Activated CD4-positive, alpha-beta T cell treated with anti-CD3 and anti-CD28 coated beads, Interleukin-2, amount 50 U/mL, for 24 hours (primary cell): ENCODE data around the gene DNAJC5G.
"Not testable (repeated sequence)": the region's sequence is repeated elsewhere in the genome, so short reads cannot be mapped to it uniquely, and the experiment has no call there.

ENCODE experiments used
- DNase-seq, 2 donors: peaks; one replicate each; pipeline ENCODE4 v3.0.0-alpha.2; 2020; ENCODE audit warnings: low read depth in 1 of 2, low spot score in 1 of 2

The DNAJC5G gene

DNA sequence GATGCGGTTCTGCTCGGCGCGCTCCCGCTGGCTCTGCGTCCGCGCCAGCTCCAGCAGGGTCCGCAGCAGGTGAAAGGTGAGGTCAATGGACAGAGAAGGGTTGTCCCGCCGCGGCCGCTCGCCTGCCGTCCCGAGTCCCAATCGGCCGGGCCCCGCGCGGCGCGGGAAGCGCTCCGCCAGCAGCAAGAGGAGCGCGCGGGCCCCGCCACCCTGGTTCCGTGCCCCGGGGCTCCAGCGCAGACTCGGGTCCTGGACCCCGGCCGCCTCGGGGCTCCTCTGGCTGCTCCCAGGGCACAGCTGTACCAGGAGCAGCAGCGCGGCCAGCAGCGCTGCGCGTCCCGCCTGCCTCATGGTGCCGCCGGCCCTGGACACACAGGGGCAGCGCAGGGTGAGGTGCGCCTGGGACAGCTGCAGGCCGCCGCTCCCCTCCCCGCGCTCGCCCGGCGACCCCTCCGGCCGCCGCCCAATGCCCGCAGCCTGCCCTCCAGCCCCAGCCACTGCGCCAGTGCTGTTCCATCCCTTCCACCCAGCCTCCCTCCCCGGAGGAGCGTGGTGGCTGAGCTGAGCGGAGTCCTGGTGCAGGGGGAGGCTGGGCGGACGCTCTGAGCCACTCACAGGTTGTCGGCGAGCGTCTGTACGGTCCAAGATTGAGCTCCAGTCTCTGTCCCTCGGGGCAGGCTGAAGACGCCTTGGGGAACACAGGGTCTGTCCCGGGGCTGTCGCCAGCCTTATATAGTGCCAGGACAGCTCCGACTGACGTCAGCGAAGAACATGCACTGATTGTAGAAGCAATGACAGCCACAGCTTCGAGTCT, 32.5 kb downstream of the DNAJC5G start:
- DNase-seq = no peak

DNA sequence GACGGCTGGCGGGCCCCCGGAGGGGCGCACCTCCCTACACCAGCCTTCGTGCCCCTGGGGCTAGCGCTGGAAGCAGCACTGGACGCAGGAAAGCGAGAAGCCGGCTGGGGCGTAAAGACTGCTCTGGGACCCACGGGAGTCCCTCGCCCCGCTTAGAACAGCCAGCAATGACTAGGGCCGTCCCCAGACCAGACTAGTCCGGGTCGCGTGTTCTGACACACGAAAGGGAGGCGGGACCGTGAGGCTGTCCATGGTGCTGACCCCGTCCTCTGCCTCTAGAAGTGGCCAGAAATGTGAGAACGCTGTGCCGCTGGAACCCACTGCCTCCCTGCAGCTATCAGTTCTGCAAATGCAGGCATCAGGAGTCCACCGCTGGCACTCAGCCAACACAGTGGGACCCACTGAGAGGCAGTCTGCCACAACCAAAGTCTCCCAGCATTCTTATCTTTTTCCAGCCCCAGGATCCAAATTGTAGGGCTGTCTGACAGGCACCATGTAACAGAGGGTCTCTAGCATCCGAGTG, 33.2 kb downstream of the DNAJC5G start, which contains the start of gene UCN:
TSS of gene UCN (minus strand) at position 87 of the 523 bp plus-strand sequence. CDS start 550 bp downstream, outside the sequence.
- no peak for DNase-seq

DNA sequence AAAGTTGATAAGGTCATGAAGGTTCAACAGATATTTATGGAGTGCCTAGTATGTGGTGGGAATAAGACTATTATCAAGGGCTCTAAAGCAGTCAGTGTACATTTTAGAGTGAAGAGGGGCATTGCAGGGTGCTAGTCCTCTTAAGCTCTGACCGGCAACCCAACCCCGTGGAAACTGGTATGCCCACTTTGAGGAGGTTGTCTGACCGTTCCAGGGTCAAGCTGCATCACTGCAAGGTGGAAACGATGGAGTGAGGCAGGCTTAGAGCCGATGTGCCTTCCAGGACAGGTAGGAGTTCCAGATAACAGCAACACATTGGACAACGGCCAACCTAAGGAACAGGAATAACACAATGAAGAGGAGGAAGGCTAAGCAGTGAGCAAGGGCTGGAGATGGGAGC, 34.4 kb downstream of the DNAJC5G start:
- no peak for DNase-seq

DNA sequence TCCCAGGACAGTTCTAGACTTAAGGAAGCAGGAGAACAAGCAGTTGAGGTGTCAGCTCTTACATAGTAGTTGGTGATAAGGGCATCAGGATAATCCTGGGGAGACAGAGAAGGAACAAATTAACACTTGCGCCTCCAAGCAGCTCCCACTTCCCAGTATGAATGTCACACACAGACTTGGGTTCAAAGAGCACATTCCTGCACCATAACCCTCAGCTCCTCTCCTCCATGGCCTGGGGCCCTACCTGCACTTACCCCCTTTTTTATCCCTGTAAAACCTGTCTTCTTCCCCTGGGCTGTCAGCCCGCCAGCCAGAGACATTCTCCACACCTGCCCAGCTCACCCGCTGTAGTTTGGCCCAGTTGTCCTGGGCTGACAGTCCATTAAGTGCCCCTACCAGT, 36.9 kb downstream of the DNAJC5G start:
- DNase-seq = no peak

DNA sequence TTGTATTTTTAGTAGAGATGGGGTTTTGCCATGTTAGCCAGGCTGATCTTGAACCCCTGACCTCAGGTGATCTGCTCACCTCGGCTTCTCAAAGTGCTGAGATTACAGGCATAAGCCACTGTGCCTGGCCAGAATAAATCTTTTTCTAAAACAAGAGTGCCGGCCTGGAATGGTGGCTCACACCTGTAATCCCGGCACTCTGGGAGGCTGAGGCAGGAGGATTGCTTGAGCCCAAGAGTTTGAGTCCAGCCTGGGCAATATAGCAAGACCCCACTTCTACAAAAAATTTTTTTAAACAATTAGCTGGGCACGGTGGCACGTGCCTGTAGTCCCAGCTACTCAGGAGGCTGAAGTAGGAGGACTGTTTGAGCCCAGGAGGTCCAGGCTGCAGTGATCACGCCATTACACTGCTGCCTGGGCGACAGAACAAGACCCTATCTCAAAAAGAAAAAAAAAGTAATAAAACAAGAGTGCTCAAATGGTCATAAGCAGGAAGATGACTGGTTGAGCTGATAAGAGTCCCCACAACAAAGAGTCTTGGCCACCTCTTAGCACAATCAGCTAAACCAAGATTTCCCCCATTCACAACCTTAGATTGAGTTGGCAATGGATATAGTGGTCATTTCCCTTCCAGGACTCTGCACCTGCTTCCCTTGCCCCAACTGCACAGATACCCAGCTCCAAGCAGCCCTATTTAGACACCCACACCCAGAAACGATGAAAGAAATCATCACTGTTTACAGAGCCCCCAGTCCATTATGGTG, 38.8 kb downstream of the DNAJC5G start:
- no peak for DNase-seq

DNA sequence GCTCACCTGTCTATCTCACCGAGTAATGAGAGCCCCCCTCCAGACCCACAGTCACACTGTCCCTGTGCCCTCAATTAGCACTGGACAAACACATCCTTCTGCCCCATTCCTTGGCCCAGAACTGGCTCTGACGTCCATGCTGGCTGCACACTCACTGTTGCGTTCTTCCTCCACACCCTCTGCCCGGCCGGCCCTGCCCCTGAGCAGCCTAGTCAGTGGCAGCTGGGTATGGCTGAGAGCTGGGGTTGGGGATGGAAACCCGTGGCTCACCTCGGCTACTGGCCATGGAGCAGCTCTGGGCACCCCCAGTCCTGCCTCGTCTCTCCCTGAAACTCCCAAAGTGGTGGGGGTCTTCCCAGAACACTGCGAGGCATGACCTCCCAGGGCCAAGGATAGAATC, 39.5 kb downstream of the DNAJC5G start:
- DNase-seq = no peak

DNA sequence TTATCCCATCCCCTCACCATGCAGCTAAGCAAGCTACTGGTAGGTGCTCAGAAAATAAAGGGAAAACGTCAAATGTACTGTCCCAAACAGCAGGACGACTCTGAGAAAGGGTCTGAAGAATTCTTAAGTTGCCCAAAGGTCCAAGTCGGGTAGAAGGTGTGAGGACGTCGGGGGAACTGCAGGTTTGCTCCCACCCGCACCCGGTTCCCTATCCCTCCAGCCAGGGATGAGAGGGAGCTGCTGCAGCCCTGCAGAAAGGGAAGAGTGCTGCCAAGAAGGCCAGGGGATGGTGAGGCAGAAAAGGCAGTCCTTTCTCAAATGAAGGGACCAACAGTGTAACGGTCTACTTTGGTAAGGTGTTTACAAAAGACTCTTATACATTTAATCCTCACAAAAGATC, 39.9 kb downstream of the DNAJC5G start:
- no peak for DNase-seq

GRCh38 chr2:27316655-27317412, 41.6 kb downstream of the DNAJC5G start:
- no peak for DNase-seq

DNA sequence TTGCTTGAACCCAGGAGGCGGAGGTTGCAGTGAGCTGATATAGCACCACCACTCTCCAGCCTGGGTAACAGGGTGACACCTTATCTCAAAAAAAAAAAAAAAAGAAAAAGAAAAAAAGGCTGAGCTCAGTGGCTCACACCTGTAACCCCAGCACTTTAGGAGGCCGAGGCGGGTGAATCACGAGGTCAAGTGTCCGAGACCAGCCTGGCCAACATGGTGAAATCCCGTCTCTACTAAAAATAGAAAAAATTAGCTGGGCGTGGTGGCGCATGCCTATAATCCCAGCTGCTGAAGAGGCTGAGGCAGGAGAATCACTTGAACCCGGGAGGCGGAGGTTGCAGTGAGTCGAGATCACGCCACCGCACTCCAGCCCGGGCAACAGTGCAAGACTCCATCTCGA, 44.6 kb downstream of the DNAJC5G start:
- not testable (repeated sequence) for DNase-seq

GRCh38 chr2:27320958-27321543, 45.8 kb downstream of the DNAJC5G start:
- DNase-seq = no peak

- DNase-seq = no peak
These were observed 47.1 kb downstream of the DNAJC5G start for GRCh38 chr2:27322301-27322765.

- DNase-seq = peak; percentile 70 to 88
These were observed 47.7 kb downstream of the DNAJC5G start, which contains the start of gene MPV17 for GRCh38 chr2:27322766-27323595. MPV17 (minus strand) TSS chr2:27323097; CDS start chr2:27322517, 580 bp downstream.

DNA sequence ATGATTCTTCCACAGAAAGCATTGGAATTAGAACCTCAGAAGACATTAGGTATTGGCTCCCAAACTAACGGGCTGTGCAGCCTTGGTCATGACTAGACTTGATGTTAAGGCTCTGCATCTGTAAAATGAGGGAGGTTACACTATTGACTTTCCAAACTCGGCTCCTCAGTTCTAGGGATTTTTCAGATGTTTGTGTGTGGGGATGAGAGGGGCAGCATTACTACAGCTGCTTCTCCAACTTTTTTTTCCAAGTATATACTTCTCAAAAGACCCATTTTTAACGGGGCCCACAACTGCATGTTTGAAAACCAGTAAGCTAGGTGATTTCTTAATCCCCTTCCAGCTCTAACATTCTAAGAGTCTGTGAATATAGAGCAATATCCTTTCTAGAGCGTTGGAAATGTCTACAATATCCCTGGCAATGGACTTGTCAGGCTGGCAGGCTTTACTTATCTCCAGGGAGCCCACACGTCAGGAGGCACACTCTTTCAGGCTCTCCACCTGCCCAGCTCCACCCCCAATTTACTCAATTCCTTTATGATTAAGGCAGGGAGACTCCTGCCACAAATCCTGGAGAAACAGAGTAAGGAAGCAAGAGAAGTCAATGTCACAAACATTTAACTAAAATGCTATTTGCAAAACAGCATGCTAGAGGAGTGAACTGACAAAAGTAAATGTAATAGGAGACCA, 48.5 kb downstream of the DNAJC5G start:
- DNase-seq = no peak

DNA sequence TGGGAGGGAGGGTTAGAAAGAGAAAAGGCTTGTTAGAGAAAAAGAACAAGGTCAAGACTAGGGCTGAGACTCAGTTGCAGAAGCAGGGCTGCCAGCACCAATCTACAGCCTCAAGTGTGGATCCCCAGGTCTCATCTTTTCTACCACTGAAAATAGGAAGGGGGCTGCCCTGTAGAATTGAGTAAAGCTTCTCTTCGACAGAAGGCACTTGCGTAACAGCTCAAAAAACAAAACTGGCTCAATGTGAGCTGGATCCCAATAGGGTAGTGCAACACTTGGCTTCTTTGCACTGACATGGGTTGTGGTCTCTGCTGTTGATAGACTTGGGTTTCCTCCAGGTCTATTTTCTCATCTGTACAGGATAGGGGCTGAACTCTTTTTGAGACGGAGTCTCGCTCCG, 49.5 kb downstream of the DNAJC5G start:
- no peak for DNase-seq
